IPS DF 4.7 (cell line): ENCODE results near the gene CBX8.

Experiments used
- DNase-seq: peaks from one replicate; pipeline ENCODE4 v3.0.0-alpha.2; 2013; ENCODE audit warnings: low spot score; ENCODE audit errors: extremely low read depth

CBX8 gene

DNA sequence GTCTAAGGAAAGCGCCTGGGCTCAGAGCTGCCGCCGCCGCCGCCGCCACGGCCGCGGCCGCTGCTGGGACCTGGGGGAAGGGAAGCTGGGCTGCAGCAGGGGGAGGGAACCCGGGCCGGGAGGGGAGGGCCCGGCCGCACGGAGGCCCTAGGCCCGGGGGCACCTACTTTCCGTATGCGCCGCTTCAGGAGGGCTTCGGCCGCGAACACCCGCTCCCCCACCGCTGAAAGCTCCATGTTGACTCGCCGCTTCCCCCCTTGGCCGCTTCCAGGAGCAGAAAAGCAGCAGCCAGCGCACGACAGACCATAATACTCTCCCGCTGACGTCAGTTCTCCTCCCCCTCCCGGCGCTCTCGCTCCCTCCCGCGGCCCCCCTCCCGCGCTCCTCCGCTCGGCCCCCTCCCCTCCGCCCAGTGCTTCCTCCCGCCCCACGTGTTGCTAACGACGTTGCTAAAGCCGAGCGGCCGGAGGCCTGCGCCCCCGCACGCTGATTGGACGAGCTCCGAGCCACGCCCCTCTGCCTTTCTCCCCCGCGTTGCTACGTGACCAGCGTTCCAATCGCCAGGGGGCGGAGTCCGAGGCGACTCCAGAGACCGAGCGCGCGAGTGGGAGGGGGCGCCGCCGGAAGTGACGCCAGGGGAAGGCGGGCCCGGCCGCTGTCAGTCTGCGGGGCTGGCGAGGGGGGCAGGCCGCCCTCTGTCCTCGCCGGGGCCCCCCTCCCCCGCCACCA is at the start of gene CBX8:
TSS of gene CBX8 (minus strand) at position 315 of the 729 bp plus-strand sequence. CDS start at position 236, 79 bp downstream.
- peak; percentile 92 for DNase-seq

DNA sequence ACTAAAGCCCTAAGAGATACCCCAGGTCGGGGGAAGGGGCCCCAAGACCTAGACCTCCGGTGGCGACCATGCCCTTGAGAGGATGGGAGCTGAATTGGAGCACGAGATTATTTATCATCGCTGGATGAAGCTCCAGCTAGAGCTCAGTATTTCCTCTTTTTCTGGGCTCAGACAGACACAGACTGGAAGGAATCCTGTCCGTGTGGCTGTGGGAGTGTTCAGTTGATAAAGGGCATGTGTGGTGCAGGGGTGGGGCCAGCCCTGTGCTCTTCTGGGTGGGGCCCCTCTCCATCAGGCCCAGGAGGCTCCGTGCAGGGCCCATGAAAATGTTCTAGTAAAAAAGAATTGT is 48.7 kb upstream of the CBX8 start:
- no peak for DNase-seq

DNA sequence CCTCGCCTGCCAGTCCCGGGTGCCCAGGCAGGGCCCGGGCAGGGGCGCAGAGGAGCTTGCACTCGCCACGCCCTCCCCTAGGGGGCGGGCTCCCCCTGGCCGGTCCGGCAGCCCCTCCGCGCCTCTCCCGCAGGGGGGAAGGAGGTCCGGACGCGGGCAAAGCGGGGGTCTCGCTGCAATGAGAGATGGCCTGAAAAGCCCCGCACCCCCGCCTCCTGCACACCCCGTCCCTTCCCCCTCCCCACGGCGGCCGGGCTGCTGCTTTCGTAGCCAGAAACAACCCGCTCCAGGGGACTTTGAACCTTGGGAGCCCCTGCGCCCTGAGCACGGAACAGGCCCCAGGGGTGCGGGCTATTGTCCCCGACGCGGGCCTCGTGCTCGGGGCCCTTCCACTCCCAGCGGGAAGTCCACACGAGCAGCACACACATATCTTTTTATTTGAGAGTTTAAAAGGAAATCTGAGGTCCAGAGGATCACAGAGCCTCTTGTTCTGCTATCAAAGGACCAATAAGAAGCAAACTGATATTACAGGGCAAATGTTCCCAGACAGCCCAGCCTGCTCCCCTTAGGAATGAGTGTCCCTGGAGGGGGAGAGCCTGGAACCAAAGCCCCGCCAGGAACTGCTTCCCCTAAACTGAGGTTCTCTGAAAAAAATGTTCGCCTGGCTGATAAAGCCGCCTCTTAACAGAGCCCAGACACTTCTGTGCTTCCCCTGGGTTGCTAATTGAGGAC is 48.2 kb upstream of the CBX8 start:
- DNase-seq = no peak

DNA sequence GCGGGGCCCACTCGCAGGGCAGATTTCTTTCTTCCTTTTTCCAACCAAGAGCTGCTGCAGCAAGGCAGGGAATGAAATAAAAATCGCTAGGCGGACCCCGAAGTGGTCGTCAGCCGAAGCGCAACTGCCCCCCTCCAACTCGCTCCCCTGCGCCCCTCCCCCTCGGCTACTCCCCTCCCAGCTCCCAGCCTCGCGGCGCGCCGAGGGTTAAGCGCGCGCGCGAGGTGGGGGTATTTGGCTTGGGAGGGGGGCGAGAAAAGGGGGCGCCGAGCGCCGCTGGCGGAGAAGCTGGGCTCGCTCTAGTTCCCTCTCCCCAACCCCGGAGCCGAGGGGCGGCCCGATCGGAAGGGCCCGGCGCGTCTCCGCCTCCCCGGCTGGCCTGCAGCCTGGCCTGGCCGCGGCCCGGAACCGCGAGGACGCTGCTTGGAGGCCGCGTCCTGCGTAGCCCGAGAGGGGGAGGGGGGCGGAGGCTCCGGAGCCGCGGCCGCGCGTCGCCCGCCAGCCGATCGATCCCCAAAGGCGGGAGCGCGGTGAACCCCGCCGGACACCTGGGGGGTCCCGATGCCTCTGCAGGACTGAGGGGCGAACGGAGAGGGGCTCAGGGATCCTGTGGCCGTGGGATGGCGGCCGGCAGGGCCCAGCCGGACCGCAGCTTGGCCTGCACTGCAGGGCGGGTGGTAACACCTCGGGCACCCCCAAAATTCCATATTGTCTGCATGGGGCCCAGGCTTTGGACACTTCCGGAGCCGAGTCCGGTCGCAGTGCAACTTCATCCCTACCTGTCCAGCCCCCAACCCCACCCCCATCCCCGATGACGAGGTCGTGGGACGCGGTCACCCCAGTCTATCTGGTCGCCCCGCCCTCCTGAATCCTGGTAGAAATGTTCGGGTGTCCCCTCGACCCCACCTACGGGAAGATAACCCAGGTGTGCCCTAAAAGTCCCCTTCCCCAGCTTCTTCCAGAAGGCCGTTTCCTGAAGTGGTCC is 47.2 kb upstream of the CBX8 start:
- DNase-seq = no peak

DNA sequence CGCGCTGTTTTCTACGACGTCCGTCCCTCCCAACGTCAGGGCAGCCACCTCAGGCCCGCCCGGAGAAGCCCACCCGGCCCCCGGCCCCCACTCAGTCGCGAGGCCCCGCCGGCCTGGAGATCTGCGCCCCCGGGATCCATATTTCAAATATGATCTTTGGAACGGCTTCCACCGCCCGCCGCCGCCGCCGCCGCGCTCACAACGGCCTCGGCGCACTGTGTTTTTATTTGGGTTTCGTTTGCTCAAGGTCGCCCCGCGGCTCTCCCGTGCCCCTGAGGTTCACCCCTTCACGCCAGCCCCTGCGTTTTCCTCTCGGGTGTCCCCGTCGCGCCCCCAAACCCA is 46.6 kb upstream of the CBX8 start:
- DNase-seq = no peak

GRCh38 chr17:79842656-79843473 is 46.0 kb upstream of the CBX8 start:
- DNase-seq = no peak

- no peak for DNase-seq
These were observed 45.3 kb upstream of the CBX8 start for GRCh38 chr17:79842136-79842655.

GRCh38 chr17:79841369-79842135 is 44.7 kb upstream of the CBX8 start:
- DNase-seq = no peak

- no peak for DNase-seq
These were observed 44.1 kb upstream of the CBX8 start for GRCh38 chr17:79840989-79841286.

DNA sequence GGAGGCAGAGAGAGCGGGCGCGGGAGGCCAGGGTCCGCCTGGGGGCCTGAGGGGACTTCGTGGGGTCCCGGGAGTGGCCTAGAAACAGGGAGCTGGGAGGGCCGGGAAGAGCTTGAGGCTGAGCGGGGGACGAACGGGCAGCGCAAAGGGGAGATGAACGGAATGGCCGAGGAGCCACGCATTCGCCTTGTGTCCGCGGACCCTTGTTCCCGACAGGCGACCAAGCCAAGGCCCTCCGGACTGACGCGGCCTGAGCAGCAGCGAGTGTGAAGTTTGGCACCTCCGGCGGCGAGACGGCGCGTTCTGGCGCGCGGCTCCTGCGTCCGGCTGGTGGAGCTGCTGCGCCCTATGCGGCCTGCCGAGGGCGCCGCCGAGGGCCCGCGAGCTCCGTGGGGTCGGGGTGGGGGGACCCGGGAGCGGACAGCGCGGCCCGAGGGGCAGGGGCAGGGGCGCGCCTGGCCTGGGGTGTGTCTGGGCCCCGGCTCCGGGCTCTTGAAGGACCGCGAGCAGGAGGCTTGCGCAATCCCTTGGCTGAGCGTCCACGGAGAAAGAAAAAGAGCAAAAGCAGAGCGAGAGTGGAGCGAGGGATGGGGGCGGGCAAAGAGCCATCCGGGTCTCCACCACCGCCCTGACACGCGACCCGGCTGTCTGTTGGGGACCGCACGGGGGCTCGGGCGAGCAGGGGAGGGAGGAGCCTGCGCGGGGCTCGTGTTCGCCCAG is 43.6 kb upstream of the CBX8 start:
- no peak for DNase-seq

DNA sequence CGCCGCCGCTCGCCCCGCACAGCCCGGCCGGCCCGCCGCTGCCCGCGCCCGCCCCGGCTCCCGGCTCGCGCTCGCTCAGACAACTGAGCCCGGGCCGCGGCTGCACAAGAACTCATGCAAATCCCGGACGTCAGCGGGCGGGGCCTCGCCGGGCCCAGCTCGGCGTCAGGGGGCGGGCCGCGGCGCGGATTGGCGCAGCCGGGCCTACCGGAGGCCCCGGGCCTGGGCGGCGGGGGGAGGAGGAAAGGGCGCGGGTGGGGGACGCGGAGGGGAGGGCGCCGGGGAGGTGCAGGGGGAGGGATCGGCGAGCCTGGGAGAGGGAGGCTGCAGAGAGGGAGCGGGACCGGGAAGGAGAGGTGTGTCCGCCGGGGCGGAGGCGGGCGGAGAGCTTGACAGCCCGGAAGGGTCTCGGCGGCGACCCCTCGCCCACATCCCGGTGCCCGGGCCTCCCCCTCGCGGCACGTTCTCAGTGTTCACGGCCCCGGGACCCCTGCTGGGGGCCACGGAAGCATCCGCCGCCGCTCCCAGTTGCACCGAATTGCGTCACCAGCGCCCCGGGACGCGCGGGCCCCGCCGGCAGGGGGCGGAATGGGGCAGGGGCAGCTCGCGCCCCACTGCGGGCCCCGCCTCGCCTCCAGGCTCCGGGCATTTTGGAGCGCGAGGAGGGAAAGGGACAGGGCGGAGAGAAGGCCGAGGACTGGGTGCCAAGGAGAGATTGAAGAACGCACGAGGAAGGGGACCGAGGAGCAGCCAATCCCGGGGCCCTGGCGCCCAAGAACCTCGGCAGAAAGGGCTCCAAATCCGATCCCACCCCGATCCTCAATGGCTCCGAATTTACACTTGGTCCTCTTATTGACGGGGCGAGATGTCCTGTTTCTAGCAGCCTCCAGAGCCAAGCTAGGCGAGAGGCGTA is 42.7 kb upstream of the CBX8 start, which contains the start of gene CBX4:
TSS of gene CBX4 (minus strand) at position 85 of the 913 bp plus-strand sequence. CDS start 189 bp downstream, outside the sequence.
- no peak for DNase-seq

DNA sequence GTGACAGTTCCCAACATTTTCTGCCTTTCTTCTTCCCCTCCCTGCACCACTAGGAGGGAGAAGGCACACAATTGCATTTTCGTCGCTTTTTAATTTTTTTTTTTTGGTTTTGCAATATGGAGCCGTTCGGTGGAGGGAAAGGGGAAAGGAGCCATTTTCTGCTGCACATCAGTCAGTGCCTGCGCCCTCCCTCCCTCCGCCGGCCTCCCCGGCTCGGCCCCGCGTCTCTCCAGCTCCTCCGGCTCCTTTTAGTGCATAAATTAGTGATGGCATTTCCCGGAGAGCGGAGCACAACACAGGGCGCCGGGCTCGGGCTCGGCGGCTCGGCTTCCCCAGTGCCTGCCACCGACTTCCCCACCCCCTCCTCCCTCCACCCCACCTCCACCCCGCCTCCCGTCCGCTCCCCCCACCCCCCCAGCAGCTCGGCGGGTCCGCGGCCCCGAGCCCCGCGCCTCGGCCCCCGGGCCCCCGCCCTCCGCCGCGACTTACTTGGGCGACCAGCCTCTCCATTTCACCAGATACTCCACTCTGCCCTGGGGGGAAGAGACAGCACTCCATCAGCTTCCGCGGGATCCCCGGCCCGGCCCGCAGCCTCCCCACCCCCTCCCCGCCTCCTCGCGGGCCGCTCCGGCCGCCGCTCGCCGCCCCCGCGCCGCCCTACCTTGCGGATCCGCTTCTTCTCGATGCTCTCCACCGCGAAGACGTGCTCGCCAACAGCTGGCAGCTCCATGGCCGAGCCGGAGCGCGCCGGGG is 41.8 kb upstream of the CBX8 start:
- no peak for DNase-seq

GRCh38 chr17:79837888-79838521 is 41.1 kb upstream of the CBX8 start:
- no peak for DNase-seq

GRCh38 chr17:79836972-79837887 is 40.4 kb upstream of the CBX8 start:
- no peak for DNase-seq

DNA sequence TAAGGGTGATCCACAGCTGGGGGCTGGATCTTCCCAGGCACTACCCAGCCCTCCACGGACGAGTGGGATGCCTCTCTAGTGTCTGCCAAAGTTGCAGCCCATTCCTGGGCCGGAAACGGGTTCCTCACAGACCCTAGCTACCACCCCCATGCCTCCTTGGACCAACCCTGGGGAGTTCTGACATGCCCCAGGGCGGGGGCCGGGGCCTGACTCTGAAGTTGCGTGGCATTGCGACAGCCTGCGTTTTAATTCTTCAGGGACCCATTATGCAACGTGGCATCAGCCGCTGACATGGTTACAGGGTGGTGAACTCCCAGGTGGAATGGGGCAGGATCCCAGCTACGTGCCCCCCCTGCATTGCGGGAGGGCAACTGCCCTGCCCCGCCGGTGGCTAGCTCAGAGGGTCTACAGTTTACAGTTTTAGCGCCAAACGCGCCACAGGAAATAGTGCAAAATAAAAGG is 39.7 kb upstream of the CBX8 start:
- DNase-seq = no peak

DNA sequence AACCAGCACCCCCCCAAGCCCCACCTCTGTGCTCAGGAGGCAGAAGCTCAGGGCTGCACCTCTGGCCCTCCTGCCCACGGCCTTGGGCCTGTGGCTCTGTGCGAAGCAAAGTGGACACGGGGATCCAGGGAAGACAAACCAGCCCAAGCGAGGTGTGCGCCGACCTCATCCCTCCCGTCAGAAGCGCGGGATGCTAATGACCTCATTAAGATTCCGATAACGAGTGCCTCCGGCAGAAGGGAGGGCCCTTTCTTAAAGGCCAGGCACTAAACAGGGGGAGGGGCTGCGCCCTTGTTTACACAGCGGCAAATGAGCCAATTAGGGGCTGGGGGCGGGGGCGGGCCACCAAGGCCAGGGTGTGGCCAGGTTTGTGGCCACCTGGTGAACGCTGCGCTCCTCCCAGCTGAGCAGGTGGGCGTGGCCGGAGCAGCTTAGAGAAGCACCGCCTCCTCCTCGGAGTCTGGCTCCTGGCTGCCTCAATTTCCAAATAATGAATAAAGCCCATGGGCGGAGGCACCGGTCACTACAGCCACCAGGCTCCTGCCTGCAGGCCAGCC is 39.2 kb upstream of the CBX8 start:
- peak; percentile 75 for DNase-seq
